Stimulated activated CD4-positive, alpha-beta T cell treated with anti-CD3 and anti-CD28 coated beads, Interleukin-12 subunit alpha, Interleukin-12 subunit beta, amount 100 ng/mL, for 48 hours (primary cell): ENCODE data around the gene OR5AU1.
A peak's percentile ranks its signal among the peaks of the same experiment; 100 is the strongest.
"Not testable (repeated sequence)": the region's sequence is repeated elsewhere in the genome, so short reads cannot be mapped to it uniquely, and the experiment has no call there.

Experiments
- DNase-seq, 3 donors: peaks; one replicate each; pipeline ENCODE4 v3.0.0-alpha.2; 2020; ENCODE audit warnings: low read depth in 2 of 3, low spot score in 1 of 3

OR5AU1 gene

GRCh38 chr14:21182166-21182565 is 26.3 kb upstream of the OR5AU1 start:
- no peak for DNase-seq

GRCh38 chr14:21171128-21171527 is 15.3 kb upstream of the OR5AU1 start:
- DNase-seq = no peak

GRCh38 chr14:21169573-21169972 is 13.7 kb upstream of the OR5AU1 start:
- DNase-seq = no peak

- DNase-seq = no peak
Measured at GRCh38 chr14:21168055-21168454, 12.2 kb upstream of the OR5AU1 start.

- DNase-seq = not testable (repeated sequence)
Measured at GRCh38 chr14:21165670-21166069, 9.8 kb upstream of the OR5AU1 start.

- not testable (repeated sequence) for DNase-seq
Measured at GRCh38 chr14:21165002-21165605, 9.2 kb upstream of the OR5AU1 start.

- no peak for DNase-seq
Measured at GRCh38 chr14:21163871-21164291, 8.0 kb upstream of the OR5AU1 start.

- DNase-seq = no peak
Measured at GRCh38 chr14:21162081-21162480, 6.2 kb upstream of the OR5AU1 start.

GRCh38 chr14:21160061-21160610 is 4.3 kb upstream of the OR5AU1 start:
- DNase-seq = no peak

GRCh38 chr14:21158175-21158574 is 2.3 kb upstream of the OR5AU1 start:
- DNase-seq = not testable (repeated sequence)

- DNase-seq = no peak
Measured at GRCh38 chr14:21149641-21150367, 6.1 kb downstream of the OR5AU1 start.

GRCh38 chr14:21145437-21145836 is 10.4 kb downstream of the OR5AU1 start:
- DNase-seq = no peak

GRCh38 chr14:21142357-21142756 is 13.5 kb downstream of the OR5AU1 start:
- no peak for DNase-seq

- DNase-seq = no peak
Measured at GRCh38 chr14:21136024-21136423, 19.8 kb downstream of the OR5AU1 start.

- no peak for DNase-seq
Measured at GRCh38 chr14:21133901-21134300, 22.0 kb downstream of the OR5AU1 start.

GRCh38 chr14:21123429-21123828 is 32.4 kb downstream of the OR5AU1 start:
- DNase-seq = no peak

- DNase-seq = no peak
Measured at GRCh38 chr14:21121122-21121521, 34.7 kb downstream of the OR5AU1 start.

- DNase-seq = no peak
Measured at GRCh38 chr14:21120686-21121085, 35.2 kb downstream of the OR5AU1 start.

- no peak for DNase-seq
Measured at GRCh38 chr14:21118933-21119332, 36.9 kb downstream of the OR5AU1 start.

- DNase-seq = no peak
Measured at GRCh38 chr14:21113369-21113768, 42.5 kb downstream of the OR5AU1 start.

GRCh38 chr14:21112255-21112654 is 43.6 kb downstream of the OR5AU1 start:
- no peak for DNase-seq

GRCh38 chr14:21109377-21110138 is 46.3 kb downstream of the OR5AU1 start:
- DNase-seq = peak in 1 of 3 donors; percentile 44
